SH-SY5Y (cell line): ENCODE results near the gene THSD4.

Experiments
- GATA2 ChIP-seq: IDR thresholded peaks from 2 replicates; pipeline ENCODE4 v1.6.1; 2011; ENCODE audit warnings: mild to moderate bottlenecking, low read depth, low read length
- GATA3 ChIP-seq: IDR thresholded peaks from 2 replicates; pipeline ENCODE4 v1.6.1; 2011; ENCODE audit warnings: low read depth, mild to moderate bottlenecking, low read length, moderate library complexity

DNA sequence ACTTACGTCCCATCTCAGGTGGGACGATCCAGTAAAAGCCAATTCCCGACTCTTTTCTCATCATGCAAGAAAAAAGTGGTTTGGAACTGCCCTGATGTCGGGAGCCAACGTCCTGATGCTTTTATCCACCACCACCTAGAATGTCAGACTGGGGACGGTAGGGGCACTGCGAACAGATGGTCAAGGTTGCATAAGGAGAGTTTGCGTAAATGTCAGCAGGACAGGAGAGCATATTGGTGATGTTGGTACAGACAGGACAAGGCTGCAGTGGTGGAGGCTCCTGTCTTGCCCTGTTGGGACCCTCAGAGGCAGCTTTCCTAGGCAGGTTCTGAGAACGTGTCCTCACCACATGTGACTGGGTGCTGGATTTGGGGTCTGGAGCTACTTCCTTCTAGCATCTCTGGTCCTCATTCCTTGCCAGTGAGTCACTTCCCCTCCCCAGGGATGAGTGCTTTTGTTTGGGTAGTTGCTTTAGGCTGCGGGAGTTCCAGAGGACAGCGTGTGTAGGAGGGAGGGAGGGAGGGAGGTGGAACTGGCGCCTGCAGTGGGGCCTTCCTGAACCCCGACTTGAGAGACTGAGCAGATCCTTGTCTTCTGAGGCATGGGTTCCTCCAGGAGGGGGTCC lies 21.0 kb downstream of the THSD4 start:
- TF ChIP-seq GATA2 (no peak), GATA3 (no peak)
